SK-N-MC (cell line): Measurements from ENCODE around the gene TARBP1.

Experiments used
- EZH2 ChIP-seq: fragments of 200-600 bp; sonication (generic); IDR thresholded peaks from one replicate; pipeline ENCODE4 v1.6.1; 2017; ENCODE audit warnings: antibody characterized with exemption
- FOXP2 ChIP-seq: optimal IDR thresholded peaks from 2 replicates; pipeline ENCODE3; 2011; ENCODE audit warnings: mild to moderate bottlenecking, moderate library complexity; ENCODE audit not compliant: insufficient read depth; ENCODE audit errors: extremely low read length, control extremely low read depth
- POLR2AphosphoS5 ChIP-seq: IDR thresholded peaks from 2 replicates; pipeline ENCODE4 v1.6.1; 2012; ENCODE audit warnings: mild to moderate bottlenecking, low read depth, low read length, borderline replicate concordance

GRCh38 chr1:234357831-234358230, 121.1 kb downstream of the TARBP1 start:
- TF ChIP-seq EZH2 (no peak), POLR2AphosphoS5 (no peak), FOXP2 (no peak)
